ENCODE data around the gene POLDIP2. TPM values are rescaled to one million over a fixed set of nuclear protein-coding genes. Genes with fewer than 3 reads are reported as not detected.

The POLDIP2 gene
- total and polyA plus RNA-seq, 9 donors, result 37.4 to 110 (median 59.6) TPM

DNA sequence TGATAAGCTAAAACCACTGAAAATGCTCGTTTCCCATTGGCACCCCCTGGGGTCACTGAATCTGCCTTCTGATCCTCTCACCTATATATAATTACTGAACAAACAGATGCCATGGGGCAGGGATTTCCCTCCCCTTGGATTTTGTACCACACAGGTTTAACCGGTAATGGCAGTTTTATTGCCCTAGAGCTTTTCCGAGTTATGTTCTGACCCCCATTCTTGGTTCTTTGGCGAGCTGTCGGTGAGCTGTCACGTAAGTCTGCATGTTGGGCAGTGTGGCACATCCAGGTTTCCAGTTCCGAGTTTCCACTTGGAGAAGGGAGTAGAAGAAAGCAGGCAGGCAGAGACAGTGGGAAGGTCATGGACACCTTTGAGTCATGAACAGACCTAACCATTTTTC, 31.2 kb downstream of the POLDIP2 start:
- intact Hi-C loops (cut with DNase I), result loop anchor here in 1 of 4 donors (10.0 kb wide), 1 partner anchor 291 kb away; no protein-coding TSS in a partner anchor
- H3K27me3 ChIP-seq, result no peaks in the 10 kb centered on the region
- H3K36me3 ChIP-seq, result no peaks in the 10 kb centered on the region
- no peak for DNase-seq
- WGBS, 3 donors, result 86 to 87% (median 87%) methylated on average over 7 of the region's 7 CpGs
- H3K4me3 ChIP-seq, result no peak overlapping the region
- TF ChIP-seq, protein P1, sequence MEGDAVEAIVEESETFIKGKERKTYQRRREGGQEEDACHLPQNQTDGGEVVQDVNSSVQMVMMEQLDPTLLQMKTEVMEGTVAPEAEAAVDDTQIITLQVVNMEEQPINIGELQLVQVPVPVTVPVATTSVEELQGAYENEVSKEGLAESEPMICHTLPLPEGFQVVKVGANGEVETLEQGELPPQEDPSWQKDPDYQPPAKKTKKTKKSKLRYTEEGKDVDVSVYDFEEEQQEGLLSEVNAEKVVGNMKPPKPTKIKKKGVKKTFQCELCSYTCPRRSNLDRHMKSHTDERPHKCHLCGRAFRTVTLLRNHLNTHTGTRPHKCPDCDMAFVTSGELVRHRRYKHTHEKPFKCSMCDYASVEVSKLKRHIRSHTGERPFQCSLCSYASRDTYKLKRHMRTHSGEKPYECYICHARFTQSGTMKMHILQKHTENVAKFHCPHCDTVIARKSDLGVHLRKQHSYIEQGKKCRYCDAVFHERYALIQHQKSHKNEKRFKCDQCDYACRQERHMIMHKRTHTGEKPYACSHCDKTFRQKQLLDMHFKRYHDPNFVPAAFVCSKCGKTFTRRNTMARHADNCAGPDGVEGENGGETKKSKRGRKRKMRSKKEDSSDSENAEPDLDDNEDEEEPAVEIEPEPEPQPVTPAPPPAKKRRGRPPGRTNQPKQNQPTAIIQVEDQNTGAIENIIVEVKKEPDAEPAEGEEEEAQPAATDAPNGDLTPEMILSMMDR (IDR thresholded peaks at IDR 0.05), result no peak
- TF ChIP-seq POLR2A (IDR thresholded peaks at IDR 0.05) (no peak), EP300 (IDR thresholded peaks at IDR 0.05) (no peak)
- H3K27ac ChIP-seq, result no peak overlapping the region
- H3K9me3 ChIP-seq, result no peaks in the 10 kb centered on the region
- H3K4me1 ChIP-seq (ENCODE audit: insufficient read depth), result no peaks in the 10 kb centered on the region

DNA sequence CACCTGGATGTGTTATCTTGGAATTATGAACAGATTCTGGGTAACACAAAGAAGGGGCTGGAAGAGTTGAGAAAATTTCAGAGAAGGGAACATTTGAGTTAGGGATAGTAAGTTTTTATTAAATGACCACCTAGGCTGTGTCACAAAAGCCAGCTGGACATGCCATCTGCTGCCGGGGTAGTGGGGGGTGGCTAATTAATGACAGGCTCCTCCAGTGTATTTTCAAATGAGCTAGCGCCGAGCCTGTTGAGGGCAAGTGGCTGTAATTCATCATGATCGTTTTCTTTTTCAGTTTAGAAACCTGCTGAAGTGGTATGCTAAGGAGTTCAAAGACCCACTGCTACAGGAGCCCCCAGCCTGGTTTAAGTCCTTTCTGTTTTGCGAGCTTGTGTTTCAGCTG, 32.1 kb downstream of the POLDIP2 start:
- WGBS, 3 donors, result 61 to 69% (median 63%) methylated on average over 5 of the region's 5 CpGs

DNA sequence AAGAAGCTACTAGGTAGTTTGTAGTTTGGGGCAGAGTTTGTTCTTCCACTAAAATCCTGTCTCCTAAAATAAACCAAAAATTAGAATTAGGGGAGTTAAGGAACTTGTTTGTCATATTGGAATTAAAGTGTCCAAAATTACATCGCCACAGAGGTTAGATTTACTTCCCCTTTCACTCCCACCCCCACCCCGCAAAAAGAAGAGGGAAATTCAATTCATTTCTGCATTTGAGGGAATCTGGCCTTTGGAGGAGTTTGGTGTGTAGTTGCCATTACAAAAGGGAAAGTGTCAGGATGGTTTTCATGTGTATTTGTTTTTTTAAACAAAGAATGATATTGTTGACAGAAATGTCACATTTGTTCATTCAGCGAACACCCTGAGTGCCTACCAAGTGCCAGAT, 32.5 kb downstream of the POLDIP2 start:
- H3K27ac ChIP-seq, result no peak overlapping the region
- H3K9me3 ChIP-seq, result no peaks in the 10 kb centered on the region
- peaks cover 2% of the 10 kb centered on the region for H3K4me1 ChIP-seq (ENCODE audit: insufficient read depth)
- no peaks in the 10 kb centered on the region for H3K27me3 ChIP-seq
- 92 to 96% (median 94%) methylated on average over 3 of the region's 3 CpGs for WGBS, 3 donors
- no peak for DNase-seq
- no peak overlapping the region for H3K4me3 ChIP-seq
- no peak for TF ChIP-seq POLR2A (IDR thresholded peaks at IDR 0.05)
- no peak for TF ChIP-seq EP300 (IDR thresholded peaks at IDR 0.05)
- TF ChIP-seq, protein P1 (IDR thresholded peaks at IDR 0.05), result no peak
- intact Hi-C loops (cut with DNase I), result loop anchor here in 1 of 4 donors (10.0 kb wide), 1 partner anchor 290 kb away; no protein-coding TSS in a partner anchor
- H3K36me3 ChIP-seq, result no peaks in the 10 kb centered on the region

More for the DNA sequence above, 32.1 kb downstream of the POLDIP2 start:
- Histone ChIP-seq H3K4me3 (no peak overlapping the region), H3K27ac (no peak overlapping the region), H3K4me1 (ENCODE audit: insufficient read depth) (no peaks in the 10 kb centered on the region), H3K27me3 (no peaks in the 10 kb centered on the region), H3K9me3 (no peaks in the 10 kb centered on the region), H3K36me3 (no peaks in the 10 kb centered on the region)
- DNase-seq, result no peak
- TF ChIP-seq EP300 (IDR thresholded peaks at IDR 0.05), result no peak
- TF ChIP-seq, protein P1 (IDR thresholded peaks at IDR 0.05), result no peak
- no peak for TF ChIP-seq POLR2A (IDR thresholded peaks at IDR 0.05)
- intact Hi-C loops (cut with DNase I), result loop anchor here in 1 of 4 donors (10.0 kb wide), 1 partner anchor 290 kb away; no protein-coding TSS in a partner anchor

DNA sequence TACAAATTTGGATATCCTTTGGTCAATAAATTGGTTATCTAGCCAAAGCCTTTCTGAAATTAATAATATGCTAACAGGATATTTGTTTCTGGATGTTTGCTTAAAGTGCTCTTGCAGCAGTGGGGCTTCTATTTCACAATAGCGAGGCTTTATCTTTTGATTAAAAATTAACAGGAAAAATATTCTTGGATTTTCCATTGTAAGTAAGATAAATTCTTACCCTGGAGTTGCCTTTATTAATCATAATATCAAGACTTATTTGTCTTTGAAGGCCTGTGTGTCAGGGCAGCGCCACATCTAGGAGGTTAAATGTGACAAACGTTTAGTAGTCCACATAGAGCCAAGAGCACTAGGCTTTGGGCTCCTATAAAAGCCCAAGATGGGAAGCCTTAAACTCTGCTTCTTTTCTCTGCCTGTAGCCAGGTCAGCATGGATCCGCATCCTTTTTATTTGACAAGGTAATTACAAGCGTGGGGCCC, 33.0 kb downstream of the POLDIP2 start:
- DNase-seq, result no peak
- WGBS, 3 donors, result 83 to 87% (median 84%) methylated on average over 5 of the region's 5 CpGs
- intact Hi-C loops (cut with DNase I), result loop anchor here in 1 of 4 donors (10.0 kb wide), 1 partner anchor 290 kb away; no protein-coding TSS in a partner anchor
- H3K27ac ChIP-seq, result no peak overlapping the region
- TF ChIP-seq EP300 (IDR thresholded peaks at IDR 0.05), result no peak
- TF ChIP-seq, protein P1 (IDR thresholded peaks at IDR 0.05), result no peak
- no peak for TF ChIP-seq POLR2A (IDR thresholded peaks at IDR 0.05)
- H3K9me3 ChIP-seq, result no peaks in the 10 kb centered on the region
- H3K27me3 ChIP-seq, result no peaks in the 10 kb centered on the region
- H3K4me1 ChIP-seq (ENCODE audit: insufficient read depth), result peaks cover 2% of the 10 kb centered on the region
- H3K36me3 ChIP-seq, result no peaks in the 10 kb centered on the region
- H3K4me3 ChIP-seq, result no peak overlapping the region

Data from ovary (tissue), 9 donors.